Brain microvascular endothelial cell (primary cell): ENCODE results near the gene C4BPB.
A peak's percentile ranks its signal among the peaks of the same experiment; 100 is the strongest.

ENCODE experiments used
- DNase-seq: peaks from one replicate; pipeline ENCODE4 v3.0.0-alpha.2; 2020
- H3K27ac ChIP-seq: fragments of 250-450 bp; sonication (Bioruptor Pico); 2 replicates; pipeline ENCODE4 v1.5.1; 2020; ENCODE audit warnings: mild to moderate bottlenecking, moderate library complexity
- H3K27me3 ChIP-seq: fragments of 250-450 bp; sonication (Bioruptor Pico); replicated peaks from 2 replicates; pipeline ENCODE4 v1.5.1; 2020; ENCODE audit warnings: mild to moderate bottlenecking
- H3K36me3 ChIP-seq: fragments of 250-450 bp; sonication (Bioruptor Pico); replicated peaks from 2 replicates; pipeline ENCODE4 v1.5.1; 2020; ENCODE audit warnings: mild to moderate bottlenecking
- H3K4me3 ChIP-seq: 2 replicates; pipeline ENCODE4 v1.5.1; 2011; ENCODE audit warnings: low read depth, mild to moderate bottlenecking, control low read depth, low read length, moderate library complexity
- CTCF ChIP-seq: IDR thresholded peaks from 2 replicates; pipeline ENCODE4 v1.5.1; 2011; ENCODE audit warnings: low read depth, mild to moderate bottlenecking, moderate library complexity, low read length, control low read depth, inconsistent platforms; ENCODE audit errors: missing control alignments
- in situ Hi-C: cut with HindIII; loops from 2 replicates; pipeline ENCODE4 v1.10.0; 2017; ENCODE audit warnings: low sequenced_read_pairs, low pct_ligation_motif_present

The C4BPB gene

GRCh38 chr1:207048041-207048440 is 40.6 kb upstream of the C4BPB start:
- Histone ChIP-seq H3K27me3 (no peaks in the 10 kb centered on the region), H3K4me3 (no peak overlapping the region), H3K36me3 (peaks cover 20% of the 10 kb centered on the region), H3K27ac (no peak overlapping the region)
- no peak for DNase-seq
- TF ChIP-seq CTCF: no peak
- in situ Hi-C loops: no loop called here

DNA sequence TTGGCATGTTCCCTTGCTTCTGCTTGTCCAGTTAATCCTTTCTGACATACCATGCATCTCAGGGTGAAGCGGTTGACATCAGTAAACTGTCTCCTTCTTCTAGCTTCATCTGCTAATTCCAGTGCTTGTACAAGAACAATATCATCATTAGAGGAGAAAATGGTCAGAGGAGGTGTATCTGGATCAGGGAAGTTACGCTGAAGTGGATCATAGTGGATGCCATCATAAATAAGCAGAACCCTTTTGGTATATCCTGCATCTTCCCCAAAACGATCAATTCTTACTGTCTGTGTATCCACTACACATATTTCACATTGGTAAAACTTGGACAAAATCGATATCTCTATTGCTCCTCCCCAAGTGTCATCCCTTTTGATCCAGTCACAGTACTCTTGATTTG is 39.6 kb upstream of the C4BPB start:
- H3K27ac ChIP-seq: no peak overlapping the region
- no peak overlapping the region for H3K4me3 ChIP-seq
- no peak for TF ChIP-seq CTCF
- H3K27me3 ChIP-seq: no peaks in the 10 kb centered on the region
- no peak for DNase-seq
- in situ Hi-C loops: no loop called here
- H3K36me3 ChIP-seq: peaks cover 20% of the 10 kb centered on the region

DNA sequence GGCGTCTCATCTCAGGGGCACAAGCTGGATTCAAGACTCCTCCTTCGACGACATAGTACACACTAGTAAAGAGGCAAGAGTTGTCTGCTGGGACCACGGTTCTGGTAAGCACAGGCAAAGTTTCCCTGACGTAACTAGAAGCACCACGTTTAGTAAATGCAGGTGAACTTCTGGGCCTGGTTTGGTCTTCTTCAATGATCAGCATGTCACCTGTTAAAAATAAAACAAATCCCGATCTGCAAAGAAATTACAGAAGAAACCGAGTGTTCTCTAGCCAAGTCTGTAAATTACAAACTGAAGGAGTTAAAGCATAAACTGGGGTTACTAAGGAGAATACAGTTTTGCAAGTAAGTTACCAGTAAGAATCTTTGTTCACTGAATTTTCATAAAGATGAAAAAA is 39.1 kb upstream of the C4BPB start:
- Histone ChIP-seq H3K36me3 (peaks cover 20% of the 10 kb centered on the region), H3K27me3 (no peaks in the 10 kb centered on the region), H3K27ac (peak overlapping the region; percentile 92), H3K4me3 (no peak overlapping the region)
- no peak for DNase-seq
- in situ Hi-C loops: no loop called here
- TF ChIP-seq CTCF: no peak

DNA sequence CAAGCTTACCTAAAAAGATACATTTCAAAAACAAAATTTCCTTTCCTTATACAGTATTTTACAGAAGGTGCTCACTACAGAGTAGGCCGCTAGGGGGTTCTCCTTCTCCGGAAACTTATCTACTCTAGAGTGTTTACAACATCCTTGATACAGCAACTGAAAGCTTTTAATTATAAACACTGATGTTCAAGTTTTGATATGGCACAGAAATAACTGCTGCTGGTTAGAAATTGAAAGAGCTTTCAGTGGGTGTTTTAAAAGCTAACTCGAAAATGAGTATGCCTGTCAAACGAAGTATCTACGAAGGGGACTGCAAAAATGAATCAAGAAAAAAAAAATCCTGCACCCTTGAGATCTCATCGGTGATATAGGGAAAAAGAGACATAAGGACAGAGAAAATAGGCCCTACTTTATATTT is 38.7 kb upstream of the C4BPB start:
- TF ChIP-seq CTCF: peak; percentile 83

GRCh38 chr1:207050480-207051190 is 38.0 kb upstream of the C4BPB start:
- Histone ChIP-seq H3K27ac (peak overlapping the region; percentile 92), H3K36me3 (peaks cover 20% of the 10 kb centered on the region), H3K4me3 (peak overlapping the region; percentile 92), H3K27me3 (no peaks in the 10 kb centered on the region)
- in situ Hi-C loops: no loop called here
- no peak for TF ChIP-seq CTCF
- DNase-seq: peak; percentile 91

More for the DNA sequence above, 38.7 kb upstream of the C4BPB start:
- Histone ChIP-seq H3K36me3 (peaks cover 20% of the 10 kb centered on the region), H3K4me3 (peak overlapping the region; percentile 92), H3K27ac (peak overlapping the region; percentile 92), H3K27me3 (no peaks in the 10 kb centered on the region)
- in situ Hi-C loops: no loop called here
- peak; percentile 55 for DNase-seq
